HEK293 (cell line): Measurements from ENCODE around the gene EML6.

Experiments
- BCL11A ChIP-seq: fragments of 450-650 bp; formaldehyde crosslinking; IDR thresholded peaks from 2 replicates; pipeline ENCODE4 v1.5.1; 2016; ENCODE audit warnings: low read depth, missing biosample characterization, missing genetic modification characterization
- HOXA7 ChIP-seq: sonication (generic); formaldehyde crosslinking; IDR thresholded peaks from 2 replicates; pipeline ENCODE4 v1.8.1; 2022; ENCODE audit warnings: missing genetic modification reagents, borderline replicate concordance
- IKZF3 ChIP-seq: fragments of 450-650 bp; IDR thresholded peaks from 2 replicates; pipeline ENCODE4 v1.5.0; 2018; ENCODE audit warnings: missing biosample characterization, mild to moderate bottlenecking, missing genetic modification characterization, moderate library complexity
- ZNF169 ChIP-seq: fragments of 450-650 bp; formaldehyde crosslinking; IDR thresholded peaks from 2 replicates; pipeline ENCODE4 v1.5.1; 2016; ENCODE audit warnings: missing biosample characterization, missing genetic modification characterization
- ZNF37A ChIP-seq: fragments of 450-650 bp; IDR thresholded peaks from 2 replicates; pipeline ENCODE4 v1.5.1; 2018; ENCODE audit warnings: missing biosample characterization, missing genetic modification characterization
- ZSCAN30 ChIP-seq: fragments of 450-650 bp; IDR thresholded peaks from 2 replicates; pipeline ENCODE4 v1.5.1; 2018; ENCODE audit warnings: missing biosample characterization, mild to moderate bottlenecking, missing genetic modification characterization, moderate library complexity
- TF ChIP-seq, protein P1 (sequence below): fragments of 450-650 bp; formaldehyde crosslinking; IDR thresholded peaks from 2 replicates; pipeline ENCODE4 v1.5.1; 2016; ENCODE audit warnings: missing biosample characterization, missing genetic modification characterization
- TF ChIP-seq, protein P2 (sequence below): fragments of 450-650 bp; formaldehyde crosslinking; IDR thresholded peaks from 2 replicates; pipeline ENCODE4 v1.5.1; 2016; ENCODE audit warnings: missing biosample characterization, missing genetic modification characterization
- TF ChIP-seq, protein P3 (sequence below): fragments of 450-650 bp; formaldehyde crosslinking; conservative IDR thresholded peaks from 2 replicates; pipeline ENCODE4 v1.5.1; 2016; ENCODE audit warnings: low read depth, missing biosample characterization, missing genetic modification characterization
- TF ChIP-seq, protein P4 (sequence below): fragments of 450-650 bp; formaldehyde crosslinking; IDR thresholded peaks from 2 replicates; pipeline ENCODE4; 2016; ENCODE audit warnings: missing biosample characterization, missing genetic modification characterization

DNA sequence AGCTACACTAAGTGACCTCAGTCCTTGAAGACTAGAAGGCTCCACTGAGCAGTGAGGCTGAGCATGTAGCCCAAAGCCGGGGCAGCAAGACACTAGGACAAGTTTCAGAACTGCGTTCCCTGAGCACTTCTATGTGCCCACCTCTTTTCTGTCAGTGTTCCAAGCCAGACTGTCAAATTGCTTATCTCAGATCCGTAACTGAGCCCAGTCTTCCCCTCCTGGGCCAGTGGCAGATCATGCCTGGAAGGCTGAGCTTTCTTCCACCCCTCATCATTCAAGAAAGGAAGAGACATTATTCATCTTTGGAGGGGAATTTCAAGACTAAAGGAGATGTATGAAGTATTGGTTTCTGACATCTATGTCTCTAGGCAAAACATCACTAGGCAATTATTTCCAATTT is 49.8 kb downstream of the EML6 start:
- TF ChIP-seq, protein P1, sequence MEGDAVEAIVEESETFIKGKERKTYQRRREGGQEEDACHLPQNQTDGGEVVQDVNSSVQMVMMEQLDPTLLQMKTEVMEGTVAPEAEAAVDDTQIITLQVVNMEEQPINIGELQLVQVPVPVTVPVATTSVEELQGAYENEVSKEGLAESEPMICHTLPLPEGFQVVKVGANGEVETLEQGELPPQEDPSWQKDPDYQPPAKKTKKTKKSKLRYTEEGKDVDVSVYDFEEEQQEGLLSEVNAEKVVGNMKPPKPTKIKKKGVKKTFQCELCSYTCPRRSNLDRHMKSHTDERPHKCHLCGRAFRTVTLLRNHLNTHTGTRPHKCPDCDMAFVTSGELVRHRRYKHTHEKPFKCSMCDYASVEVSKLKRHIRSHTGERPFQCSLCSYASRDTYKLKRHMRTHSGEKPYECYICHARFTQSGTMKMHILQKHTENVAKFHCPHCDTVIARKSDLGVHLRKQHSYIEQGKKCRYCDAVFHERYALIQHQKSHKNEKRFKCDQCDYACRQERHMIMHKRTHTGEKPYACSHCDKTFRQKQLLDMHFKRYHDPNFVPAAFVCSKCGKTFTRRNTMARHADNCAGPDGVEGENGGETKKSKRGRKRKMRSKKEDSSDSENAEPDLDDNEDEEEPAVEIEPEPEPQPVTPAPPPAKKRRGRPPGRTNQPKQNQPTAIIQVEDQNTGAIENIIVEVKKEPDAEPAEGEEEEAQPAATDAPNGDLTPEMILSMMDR (tag by site-specific recombination), result no peak
- TF ChIP-seq ZNF169 (no peak), ZNF37A (tag by site-specific recombination) (no peak), ZSCAN30 (no peak), HOXA7 (CRISPR knock-in tag) (no peak), IKZF3 (no peak), BCL11A (tag by site-specific recombination) (no peak)
- TF ChIP-seq, protein P2, sequence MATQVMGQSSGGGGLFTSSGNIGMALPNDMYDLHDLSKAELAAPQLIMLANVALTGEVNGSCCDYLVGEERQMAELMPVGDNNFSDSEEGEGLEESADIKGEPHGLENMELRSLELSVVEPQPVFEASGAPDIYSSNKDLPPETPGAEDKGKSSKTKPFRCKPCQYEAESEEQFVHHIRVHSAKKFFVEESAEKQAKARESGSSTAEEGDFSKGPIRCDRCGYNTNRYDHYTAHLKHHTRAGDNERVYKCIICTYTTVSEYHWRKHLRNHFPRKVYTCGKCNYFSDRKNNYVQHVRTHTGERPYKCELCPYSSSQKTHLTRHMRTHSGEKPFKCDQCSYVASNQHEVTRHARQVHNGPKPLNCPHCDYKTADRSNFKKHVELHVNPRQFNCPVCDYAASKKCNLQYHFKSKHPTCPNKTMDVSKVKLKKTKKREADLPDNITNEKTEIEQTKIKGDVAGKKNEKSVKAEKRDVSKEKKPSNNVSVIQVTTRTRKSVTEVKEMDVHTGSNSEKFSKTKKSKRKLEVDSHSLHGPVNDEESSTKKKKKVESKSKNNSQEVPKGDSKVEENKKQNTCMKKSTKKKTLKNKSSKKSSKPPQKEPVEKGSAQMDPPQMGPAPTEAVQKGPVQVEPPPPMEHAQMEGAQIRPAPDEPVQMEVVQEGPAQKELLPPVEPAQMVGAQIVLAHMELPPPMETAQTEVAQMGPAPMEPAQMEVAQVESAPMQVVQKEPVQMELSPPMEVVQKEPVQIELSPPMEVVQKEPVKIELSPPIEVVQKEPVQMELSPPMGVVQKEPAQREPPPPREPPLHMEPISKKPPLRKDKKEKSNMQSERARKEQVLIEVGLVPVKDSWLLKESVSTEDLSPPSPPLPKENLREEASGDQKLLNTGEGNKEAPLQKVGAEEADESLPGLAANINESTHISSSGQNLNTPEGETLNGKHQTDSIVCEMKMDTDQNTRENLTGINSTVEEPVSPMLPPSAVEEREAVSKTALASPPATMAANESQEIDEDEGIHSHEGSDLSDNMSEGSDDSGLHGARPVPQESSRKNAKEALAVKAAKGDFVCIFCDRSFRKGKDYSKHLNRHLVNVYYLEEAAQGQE (tag by site-specific recombination), result no peak
- TF ChIP-seq, protein P3, sequence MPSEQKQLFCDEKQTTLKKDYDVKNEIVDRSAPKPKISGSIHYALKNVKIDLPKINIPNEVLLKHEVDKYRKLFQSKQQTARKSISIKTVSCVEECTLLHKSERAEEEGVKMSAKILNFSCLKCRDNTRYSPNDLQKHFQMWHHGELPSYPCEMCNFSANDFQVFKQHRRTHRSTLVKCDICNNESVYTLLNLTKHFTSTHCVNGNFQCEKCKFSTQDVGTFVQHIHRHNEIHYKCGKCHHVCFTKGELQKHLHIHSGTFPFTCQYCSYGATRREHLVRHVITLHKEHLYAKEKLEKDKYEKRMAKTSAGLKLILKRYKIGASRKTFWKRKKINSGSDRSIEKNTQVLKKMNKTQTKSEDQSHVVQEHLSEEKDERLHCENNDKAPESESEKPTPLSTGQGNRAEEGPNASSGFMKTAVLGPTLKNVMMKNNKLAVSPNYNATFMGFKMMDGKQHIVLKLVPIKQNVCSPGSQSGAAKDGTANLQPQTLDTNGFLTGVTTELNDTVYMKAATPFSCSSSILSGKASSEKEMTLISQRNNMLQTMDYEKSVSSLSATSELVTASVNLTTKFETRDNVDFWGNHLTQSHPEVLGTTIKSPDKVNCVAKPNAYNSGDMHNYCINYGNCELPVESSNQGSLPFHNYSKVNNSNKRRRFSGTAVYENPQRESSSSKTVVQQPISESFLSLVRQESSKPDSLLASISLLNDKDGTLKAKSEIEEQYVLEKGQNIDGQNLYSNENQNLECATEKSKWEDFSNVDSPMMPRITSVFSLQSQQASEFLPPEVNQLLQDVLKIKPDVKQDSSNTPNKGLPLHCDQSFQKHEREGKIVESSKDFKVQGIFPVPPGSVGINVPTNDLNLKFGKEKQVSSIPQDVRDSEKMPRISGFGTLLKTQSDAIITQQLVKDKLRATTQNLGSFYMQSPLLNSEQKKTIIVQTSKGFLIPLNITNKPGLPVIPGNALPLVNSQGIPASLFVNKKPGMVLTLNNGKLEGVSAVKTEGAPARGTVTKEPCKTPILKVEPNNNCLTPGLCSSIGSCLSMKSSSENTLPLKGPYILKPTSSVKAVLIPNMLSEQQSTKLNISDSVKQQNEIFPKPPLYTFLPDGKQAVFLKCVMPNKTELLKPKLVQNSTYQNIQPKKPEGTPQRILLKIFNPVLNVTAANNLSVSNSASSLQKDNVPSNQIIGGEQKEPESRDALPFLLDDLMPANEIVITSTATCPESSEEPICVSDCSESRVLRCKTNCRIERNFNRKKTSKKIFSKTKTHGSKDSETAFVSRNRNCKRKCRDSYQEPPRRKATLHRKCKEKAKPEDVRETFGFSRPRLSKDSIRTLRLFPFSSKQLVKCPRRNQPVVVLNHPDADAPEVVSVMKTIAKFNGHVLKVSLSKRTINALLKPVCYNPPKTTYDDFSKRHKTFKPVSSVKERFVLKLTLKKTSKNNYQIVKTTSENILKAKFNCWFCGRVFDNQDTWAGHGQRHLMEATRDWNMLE (tag by site-specific recombination), result no peak
- TF ChIP-seq, protein P4, sequence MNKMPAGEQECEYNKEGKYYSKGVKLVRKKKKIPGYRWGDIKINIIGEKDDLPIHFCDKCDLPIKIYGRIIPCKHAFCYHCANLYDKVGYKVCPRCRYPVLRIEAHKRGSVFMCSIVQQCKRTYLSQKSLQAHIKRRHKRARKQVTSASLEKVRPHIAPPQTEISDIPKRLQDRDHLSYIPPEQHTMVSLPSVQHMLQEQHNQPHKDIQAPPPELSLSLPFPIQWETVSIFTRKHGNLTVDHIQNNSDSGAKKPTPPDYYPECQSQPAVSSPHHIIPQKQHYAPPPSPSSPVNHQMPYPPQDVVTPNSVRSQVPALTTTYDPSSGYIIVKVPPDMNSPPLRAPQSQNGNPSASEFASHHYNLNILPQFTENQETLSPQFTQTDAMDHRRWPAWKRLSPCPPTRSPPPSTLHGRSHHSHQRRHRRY (tag by site-specific recombination), result no peak
